Suppressor macrophage treated with lipopolysaccharide for 1 hour (primary cell): Measurements from ENCODE around the gene JAG2.
A peak's percentile ranks its signal among the peaks of the same experiment; 100 is the strongest.

Experiments
- DNase-seq, 3 donors: peaks; one replicate each; pipeline ENCODE4 v3.0.0-alpha.2; 2020 to 2022

Gene JAG2

DNA sequence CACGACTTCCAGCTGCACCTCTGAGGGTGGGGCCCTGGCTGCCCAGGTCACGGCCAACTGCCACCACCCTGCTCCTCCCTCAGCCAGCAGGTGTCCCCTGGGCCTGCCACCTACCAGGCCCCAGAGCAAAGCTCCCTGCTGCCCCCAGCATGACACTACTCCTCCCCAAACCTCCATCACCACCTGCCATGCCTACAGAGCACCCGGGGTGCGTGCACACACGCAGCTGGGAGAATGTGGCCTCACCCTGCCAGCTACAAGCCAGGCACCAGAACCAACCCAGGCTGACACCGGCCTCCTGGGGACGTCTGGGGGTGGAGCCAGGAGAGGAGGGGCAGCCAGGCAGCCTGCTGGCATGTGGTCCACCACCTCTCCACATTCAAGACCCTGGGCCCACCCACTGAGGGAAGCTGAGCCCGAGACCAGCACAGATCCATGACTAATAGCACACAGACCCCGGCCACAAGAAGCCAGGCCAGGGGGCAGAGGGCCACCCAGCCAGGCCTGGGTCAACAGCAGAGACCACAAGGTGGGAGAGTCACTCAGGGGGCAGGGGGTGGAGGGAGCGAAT lies 3.4 kb downstream of the JAG2 start:
- no peak for DNase-seq

DNA sequence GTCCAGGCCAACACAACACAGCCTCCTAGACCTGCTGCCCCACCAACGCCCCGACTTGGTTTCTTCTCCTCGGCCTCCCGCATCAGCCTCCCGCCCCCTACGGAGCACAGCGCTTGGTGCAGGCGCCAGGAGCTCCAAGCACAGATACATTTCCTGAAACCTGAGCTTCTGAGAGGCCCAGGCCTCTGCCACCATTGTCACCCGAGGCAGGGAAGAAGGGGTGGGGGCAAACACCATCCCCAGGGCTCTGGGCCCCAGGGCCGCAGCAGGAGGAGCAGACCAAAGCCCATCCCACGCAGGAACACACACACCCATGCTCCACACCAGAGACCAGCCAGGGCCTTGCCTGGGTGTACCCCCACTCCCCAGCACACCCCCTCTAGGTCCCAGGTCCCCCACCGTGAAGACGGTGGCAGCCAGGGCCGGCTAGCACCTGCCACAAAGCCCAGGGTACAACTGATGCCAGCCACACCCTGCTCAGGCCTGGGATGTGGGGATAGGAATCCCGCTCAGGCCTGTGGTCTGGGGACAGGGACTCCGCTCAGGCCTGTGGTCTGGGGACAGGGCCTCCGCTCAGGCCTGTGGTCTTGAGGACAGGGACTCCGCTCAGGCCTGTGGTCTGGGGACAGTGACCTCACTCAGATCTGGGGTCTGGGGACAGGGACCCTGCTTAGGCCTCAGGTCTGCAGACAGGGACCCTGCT lies 5.4 kb downstream of the JAG2 start:
- DNase-seq, result no peak

DNA sequence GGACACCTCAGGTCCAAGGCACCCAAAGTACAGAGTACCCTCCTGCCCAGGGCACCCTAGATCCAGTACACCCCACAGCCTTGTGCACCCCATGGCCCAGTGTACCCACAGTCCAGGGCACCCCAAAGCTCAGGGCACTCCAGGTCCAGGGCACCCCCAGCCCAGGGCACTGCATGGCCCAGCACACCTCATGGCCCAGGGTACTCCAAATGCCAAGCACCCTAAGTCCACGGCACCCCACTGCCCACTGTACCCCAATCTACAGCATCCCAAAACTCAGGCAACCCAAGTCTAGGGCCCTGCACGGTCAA lies 6.0 kb downstream of the JAG2 start:
- DNase-seq, result no peak

DNA sequence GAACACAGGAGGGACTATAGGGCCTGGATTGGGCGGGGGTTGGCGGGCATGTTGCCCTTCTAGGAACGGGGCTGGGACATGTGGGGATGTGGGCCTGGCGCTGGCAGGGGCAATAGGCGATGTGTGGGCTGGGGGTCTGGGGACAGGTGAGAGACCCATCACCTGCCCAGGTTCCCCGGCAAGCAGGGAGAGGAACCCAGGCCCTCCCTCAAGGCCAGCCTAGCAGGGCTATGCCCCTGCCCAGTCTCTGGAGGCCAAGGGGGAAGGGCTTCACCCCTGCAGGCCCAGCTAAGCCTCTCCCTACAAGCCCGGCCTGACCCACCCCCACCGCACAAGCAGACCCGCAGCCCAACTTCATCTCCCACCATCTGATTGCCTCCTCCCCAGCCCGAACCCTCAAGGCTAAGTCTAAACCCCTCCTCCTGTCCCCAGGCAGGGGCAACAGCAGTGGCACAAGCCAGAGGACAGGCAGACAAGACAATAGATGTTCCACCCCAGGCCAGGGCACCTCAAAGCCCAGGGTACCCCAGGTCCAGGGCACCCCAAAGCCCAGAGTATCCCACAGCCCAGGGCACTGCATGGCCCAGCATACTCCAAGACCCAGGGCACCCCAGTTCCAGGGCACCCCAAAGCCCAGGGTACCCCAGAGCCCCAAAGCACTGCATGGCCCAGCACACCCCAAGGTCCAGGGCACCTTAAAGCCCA lies 6.5 kb downstream of the JAG2 start:
- DNase-seq, result no peak

DNA sequence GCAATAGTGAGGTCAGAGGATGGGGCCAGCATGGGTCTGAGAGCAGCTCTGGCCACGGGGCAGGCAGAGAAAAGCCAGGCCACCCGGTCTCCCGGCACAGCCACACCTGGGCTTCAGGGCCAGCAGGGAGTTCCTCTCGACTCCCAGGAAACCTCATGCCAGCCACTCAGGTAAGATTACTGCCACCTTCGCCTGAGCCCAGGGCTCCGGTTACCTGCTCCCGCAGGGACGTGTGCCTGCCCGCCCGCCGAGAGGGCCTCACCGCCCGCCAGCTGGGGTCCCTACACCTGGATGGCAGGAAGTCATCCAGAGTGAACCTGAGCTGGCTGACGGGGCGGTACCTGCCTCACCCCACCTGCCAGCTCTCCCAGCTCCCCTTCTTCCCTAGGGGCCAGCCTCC lies 7.3 kb downstream of the JAG2 start:
- DNase-seq, result no peak

DNA sequence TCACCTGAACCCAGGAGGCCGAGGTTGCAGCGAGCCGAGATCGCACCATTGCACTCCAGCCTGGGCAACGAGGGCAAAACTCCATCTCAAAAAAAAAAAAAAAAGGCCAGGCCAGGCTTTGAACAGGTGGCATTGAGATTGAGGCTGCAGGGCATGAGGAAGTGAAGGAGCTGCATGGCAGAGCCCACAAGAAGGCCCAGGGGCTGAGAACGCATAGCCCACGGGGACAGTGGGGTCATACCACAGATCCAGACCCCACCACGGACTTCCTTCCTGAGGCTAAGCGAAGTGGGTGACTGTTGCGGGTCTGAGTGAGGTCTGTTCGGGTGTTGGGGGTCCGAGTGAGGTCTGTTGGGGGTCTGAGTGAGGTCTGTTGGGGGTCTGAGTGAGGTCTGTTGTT lies 7.8 kb downstream of the JAG2 start:
- DNase-seq, result no peak

DNA sequence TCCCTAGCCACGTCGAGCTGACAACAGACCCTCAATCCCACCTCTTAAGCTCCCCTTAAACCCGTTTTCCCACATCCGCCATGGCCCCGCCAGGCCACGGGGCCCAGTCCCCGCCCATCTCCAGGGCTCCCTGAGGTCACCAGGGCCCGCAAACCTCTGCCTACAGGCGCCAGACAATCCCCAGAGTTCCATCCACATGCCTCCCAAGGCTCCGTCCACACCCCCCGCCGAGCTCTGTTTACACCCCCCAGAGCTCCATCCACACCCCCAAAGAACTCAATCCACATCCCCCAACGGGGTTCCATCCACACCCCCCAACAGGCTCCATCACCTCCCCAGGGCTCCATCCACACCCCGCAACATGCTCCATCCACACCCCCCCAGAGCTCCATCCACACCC lies 9.2 kb downstream of the JAG2 start:
- DNase-seq, result no peak

DNA sequence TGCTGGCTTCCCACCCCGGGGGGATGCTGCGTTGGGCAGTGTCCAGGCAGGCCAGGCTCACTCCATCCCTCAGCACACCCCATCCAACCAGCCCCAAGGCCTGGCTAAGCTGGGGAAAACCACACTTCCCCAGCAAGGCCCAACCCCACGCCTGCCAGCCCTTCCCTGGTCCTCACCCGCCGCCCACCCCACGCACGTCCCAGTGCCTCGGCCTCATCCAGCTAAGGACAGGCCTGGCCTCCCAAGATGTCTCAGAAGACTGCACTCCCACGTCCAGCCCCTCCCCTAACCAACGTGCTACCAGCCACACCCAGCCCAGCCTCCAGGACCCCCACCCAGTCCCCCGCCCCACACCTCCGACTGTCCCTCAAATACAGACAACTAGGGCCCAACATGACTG lies 9.8 kb downstream of the JAG2 start:
- DNase-seq, result peak in 2 of 3 donors; percentile 50 to 59

DNA sequence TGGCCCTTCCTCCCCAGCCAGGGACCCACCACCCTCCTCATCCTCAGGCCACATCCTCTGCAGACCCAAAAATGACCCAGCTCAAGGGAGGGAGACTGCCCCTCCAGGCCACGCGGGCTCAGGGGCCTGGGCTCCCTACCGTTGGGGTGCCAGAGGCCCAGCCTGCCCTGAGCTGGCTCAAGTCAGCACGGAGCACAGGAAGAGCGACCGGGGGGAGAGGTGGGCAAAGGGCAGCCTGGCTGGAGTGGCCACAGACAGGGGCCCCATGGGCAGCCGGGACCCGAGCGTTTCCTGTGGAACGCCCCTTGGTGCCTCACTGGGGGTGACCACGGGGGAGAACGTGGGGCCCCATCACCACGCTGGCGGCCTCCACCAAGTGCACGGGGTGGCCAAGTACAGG lies 10.7 kb downstream of the JAG2 start:
- no peak for DNase-seq

DNA sequence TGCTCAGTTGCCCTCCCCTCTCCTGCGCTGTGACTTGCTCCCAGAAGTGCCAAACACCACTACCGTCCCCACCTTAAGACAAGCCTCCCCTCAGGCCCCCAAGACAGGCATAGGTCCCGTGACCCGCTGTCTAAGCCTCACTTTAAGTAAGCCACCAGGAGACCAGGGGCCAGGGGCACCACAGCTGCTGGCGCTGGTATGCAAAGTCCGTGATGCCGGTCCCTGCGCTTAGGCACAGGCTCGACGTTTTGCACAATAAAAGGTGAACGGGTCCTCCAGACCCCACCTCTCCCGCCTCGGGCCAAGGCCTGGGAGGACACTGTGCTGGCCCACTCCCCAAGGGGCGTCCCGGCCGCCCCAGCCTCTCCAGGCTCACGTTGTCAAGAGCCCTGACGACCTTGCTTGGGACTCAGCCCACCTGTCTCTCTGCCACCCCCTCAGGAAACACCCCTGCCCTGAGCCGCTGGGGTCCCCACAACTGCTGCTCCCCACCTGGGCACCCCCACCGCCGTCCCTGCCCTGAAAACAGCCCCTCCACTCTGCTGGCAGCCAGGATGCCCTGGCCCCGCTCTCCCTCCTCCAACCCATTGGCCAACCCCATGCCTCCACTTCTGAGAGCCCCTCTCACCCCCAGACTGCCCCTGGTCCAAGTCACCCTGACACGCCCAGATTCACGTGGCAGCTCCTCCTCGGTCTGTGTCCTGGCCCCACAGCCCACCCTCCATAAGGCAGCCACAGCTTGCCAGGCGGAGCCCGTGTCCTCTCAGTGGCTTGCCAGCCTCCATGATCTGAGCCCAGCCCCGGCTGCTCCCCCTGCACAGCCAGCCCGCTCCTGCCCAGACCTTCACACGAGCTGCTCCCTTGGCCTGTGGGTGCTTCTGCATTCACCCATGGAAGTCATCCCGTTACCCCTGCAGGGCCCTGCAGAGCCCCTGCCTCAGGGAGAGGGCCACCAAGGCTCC lies 11.9 kb downstream of the JAG2 start:
- no peak for DNase-seq

DNA sequence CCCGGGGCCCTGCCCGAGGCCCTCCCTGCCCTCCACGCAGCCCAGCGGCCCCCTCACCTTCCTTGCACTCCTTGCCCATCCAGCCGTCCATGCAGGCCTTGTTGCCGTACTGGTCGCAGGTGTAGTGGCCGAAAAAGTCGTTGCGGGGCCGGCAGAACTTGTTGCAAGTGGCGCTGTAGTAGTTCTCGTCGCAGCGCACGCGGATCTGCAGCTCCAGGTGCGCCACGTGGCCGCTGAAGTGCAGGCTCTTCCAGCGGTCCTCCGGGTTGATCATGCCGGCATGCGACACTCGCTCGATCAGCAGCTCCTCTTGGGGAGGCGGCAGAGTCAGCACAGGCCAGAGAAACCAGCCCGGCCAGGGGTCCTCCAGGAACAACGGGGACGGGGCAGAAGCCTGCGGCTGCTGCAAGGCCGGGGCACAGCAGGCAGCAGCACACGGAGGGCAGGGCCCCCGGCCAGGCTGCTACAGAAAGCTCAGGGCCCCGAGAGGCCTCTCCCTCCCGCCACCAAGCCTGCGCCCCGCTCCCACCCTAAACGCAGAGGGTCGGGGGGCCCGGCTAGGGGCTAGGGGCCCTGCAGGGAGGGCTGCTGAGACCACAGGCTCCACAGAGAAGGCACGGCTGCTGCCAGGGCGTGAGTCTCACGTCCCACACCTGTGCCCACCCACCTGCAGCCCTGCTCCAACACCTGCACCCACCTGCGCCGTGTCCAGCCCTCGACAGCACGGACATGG lies 12.7 kb downstream of the JAG2 start:
- DNase-seq, result no peak

DNA sequence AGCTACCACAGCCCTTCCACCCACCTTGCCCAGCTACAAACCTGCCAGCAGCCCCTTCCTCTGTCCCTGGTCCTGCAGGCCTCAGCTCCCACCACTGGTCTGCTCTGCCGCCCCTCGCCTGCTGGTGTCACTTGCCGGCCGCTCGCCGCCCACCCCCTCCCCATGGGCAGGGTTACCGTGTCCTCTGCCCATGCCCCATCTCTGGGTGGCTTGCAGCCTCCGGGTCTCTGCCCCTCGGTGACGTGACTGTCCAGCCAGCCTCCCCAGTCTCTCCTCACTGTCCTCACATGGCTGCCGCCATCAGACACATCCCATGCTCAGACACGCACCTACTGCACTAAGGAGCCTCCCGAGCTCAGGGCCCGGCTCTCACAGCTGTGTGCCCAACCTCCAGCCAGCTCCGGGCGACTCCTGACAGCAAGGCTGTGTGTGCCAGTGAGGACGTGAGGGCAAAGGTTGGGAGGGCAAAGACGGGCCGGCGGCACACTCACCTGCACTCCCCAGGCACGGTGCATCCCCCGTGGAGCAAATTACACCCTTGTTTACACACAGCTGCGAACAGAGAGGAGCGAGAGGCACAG lies 13.4 kb downstream of the JAG2 start:
- no peak for DNase-seq

DNA sequence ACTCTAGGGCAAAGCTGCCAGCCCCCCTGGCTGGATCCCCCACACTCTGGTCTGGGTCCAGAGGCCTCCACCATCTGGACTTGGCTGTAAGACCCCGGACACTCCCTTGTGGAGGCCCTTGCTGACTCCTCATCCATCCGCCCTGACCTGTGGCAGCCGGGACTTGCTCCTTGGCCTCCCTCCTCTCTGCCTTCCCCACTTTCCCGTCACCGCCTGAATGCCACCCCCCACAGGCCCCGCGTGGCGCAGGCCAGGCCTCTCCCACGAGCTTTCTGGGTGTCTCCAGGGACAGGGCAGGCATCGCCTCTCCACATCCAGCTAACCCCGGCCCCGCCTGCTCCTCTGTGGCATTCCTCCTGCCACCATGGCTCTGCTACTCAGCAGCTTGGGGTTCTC lies 14.1 kb downstream of the JAG2 start:
- no peak for DNase-seq

DNA sequence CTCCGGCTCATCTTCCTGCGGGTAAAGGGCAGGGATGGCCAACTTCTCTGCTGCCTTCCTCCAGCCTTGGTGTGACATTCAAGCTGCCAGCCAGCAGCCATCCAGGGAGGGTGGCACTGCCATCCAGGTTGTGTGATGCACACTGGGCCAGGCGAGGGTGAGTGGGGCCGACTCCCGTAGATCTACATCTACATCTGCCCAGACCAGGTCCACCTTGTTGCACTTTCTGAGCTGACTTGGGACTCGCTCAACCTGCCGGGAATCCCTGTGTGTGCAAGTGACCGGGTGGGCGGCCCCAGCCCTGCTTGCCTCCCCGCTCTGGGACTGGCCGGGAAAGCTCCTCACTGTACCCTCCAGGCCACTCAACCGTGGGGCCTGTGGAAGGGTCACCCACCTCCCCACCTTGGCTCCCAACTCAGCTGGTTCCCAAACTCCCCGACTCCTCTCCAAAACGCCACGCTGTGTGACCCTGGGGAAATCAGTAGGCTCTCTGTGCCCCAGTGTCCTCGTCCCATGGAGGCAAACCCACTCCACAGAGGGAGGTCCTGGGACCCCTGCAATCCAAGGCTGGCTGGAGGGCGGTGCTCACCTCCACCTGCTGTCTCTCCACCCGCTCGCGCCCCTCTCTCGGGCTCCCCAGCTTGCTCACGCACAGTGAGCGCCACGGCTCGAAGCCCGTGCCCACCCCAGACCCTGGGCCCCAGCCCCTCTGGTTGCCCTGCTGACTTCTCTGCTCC lies 14.7 kb downstream of the JAG2 start:
- no peak for DNase-seq

DNA sequence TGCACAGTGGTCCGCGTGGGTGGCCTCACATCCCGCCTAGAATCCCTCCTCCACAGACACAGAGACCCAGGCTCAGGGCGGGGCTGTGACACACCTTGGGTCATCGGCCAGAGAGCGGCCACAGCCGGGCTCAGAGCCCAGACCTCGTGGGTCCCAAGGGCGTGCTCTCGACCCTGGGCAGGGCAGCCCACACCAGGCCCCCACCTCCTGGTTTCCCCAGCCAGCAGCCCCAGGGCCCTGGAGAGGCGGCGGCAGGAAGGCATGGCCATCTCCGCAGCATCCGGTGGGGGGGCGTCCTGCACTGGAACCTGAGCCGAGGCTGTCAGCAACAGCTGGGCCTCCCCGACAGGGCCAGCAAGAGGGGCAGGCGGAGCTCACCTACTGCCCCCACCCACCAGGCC lies 15.2 kb downstream of the JAG2 start:
- DNase-seq, result no peak

DNA sequence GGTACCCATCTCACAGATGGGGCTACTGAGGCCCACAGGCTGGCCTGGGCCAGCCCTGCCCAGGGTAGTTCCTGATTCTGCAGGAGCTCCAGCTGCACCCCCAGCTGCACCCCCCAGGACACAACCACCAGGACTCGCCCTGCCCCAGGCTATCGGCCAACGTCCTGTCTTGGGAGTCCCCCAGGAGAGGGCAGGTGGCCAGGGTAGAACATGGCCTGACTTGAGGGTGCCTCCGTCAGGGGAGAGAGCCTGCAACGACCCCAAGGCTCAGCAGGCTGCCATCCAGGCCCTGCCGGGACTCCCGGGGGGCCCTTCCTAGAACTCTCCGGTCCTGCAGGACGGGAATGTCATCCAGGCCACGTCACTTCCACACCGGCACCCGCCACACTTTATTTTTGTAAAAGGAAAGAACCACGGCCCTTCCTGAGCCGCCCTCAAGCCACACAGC lies 15.8 kb downstream of the JAG2 start:
- no peak for DNase-seq

DNA sequence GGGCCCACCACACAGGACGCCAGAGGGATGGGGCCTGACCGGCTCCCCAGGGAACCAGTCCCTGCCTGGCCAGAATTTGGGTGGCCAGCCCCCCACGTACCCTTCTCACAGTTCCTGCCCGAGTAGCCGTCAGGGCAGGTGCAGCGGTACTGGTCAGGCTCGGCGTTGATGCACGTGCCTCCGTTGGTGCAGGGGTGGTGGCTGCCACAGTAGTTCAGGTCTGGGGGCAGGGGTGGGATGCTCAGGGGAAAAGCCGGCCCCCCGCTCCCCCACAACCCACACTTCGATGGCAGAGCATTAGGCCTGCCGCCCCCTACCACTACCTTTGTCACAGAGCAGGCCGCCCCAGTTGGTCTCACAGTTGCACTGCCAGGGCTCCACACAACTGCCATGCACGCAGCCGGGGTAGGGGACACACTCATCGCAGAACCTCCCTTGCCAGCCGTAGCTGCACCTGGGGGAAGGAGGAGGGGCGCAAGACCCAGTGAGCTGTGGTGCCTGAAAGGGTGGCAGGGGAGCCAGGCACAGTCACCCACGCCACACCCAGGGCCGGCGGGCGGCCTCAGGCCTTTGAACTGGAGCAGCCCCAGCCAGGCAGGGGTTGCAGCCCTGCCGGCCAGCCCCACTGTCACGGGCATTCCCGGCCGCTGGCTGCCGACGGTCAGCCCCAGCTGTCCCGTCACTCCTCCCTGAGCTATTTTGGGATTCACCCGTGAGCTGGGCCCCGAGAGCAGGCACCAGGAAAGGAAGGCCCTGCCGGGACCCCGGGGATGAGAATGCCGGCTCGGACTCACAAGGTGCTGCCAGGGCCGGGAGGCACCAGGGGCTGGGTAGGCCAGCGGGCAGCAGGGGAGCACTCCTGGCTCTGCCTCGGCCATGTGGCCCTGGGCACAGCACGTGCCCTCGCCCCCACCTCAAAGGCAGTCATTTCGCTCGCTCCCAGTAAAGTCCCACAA lies 16.5 kb downstream of the JAG2 start:
- no peak for DNase-seq

DNA sequence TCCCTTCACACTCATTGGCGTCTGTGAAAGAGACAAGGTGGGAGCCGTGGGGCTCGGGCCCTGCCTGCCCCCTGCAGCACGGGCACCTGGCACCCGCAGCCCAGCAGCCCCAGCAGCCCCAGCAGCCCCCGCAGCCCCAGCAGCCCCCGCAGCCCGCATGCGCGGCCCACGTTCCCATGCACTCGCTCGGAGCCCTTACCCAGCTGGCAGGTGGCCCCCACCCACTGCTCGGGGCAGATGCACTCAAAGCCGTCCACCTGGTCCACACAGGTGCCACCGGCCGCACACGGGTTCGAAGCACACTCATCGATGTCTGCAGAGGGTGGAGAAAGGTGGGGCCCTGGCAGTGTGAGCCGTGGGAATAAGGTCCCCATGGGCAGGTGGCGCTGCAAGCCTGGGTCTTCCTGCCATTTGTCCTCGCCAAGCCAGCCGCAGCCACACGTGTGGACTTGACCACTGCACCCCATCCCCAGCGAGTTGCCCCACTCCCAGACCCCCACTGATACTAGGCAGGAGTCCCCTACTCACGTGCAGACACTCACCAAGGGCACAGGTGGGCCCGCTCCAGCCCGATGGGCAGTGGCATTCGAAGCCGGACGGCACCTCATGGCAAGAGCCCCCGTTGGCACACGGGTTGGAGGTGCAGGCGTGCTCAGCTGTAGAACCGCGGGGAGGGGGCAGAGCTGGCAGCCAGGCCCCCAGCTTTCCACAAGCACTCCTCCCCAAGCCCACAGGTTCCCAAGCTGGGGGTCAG lies 17.3 kb downstream of the JAG2 start:
- DNase-seq, result no peak

DNA sequence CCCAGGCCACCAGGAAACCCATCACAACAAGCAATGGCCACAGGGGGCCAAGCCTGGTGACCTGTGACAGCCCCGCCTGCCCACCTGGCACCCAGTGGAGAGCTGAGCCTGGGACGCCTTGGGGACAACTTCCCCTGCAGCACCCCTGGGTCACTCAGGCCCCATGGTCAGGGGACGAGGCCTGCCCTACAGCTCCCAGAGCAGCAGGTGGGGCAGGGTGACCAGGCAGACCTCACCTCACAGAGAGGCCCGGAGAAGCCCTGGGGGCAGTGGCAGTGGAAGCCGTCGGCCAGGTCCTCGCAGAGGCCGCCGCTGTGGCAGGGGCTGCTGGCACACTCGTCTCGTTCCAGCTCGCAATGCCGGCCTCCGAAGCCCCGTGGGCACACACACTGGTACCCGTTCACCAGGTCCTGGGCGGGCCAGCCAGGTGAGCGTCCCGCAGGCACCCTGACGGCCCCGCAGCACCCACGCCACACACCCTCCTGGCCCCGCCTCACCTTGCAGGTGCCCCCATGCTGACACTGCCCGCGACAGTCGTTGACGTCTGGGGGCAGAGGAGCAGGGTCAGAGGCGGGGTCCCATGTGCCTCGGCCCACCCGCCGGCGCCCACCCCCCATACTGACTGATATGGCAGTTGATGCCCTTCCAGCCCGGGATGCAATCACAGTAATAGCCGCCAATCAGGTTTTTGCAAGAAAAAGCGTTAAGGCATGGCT lies 18.1 kb downstream of the JAG2 start:
- no peak for DNase-seq
